WTC11 (cell line): ENCODE results near the gene CUL1.

Experiments
- CBFB ChIP-seq: sonication (generic); formaldehyde crosslinking; IDR thresholded peaks from 2 replicates; pipeline ENCODE4 v1.8.1; 2022; ENCODE audit warnings: mild to moderate bottlenecking, low read depth, missing genetic modification reagents
- CTCF ChIP-seq: fragments of 200-600 bp; IDR thresholded peaks from 2 replicates; pipeline ENCODE4 v1.8.0; 2022; ENCODE audit warnings: antibody characterized with exemption
- JUN ChIP-seq: sonication (generic); formaldehyde crosslinking; IDR thresholded peaks from 2 replicates; pipeline ENCODE4 v1.8.0; 2023; ENCODE audit warnings: mild to moderate bottlenecking, missing genetic modification reagents
- MLX ChIP-seq: sonication (generic); formaldehyde crosslinking; IDR thresholded peaks from 2 replicates; pipeline ENCODE4 v1.8.1; 2023; ENCODE audit warnings: mild to moderate bottlenecking, missing genetic modification reagents, moderate library complexity
- NFE2L1 ChIP-seq: sonication (generic); formaldehyde crosslinking; IDR thresholded peaks from 2 replicates; pipeline ENCODE4 v1.8.1; 2023; ENCODE audit warnings: missing genetic modification reagents

GRCh38 chr7:148809856-148810255 is 111.2 kb downstream of the CUL1 start:
- TF ChIP-seq MLX (CRISPR knock-in tag) (no peak), CTCF (no peak), CBFB (CRISPR knock-in tag) (no peak), JUN (CRISPR knock-in tag) (no peak), NFE2L1 (CRISPR knock-in tag) (no peak)
